Mucosa of descending colon (tissue), 3 donors: ENCODE data around the gene TAAR2. TPM values are rescaled to one million over a fixed set of nuclear protein-coding genes. Genes with fewer than 3 reads are reported as not detected.

ENCODE experiments used
- ATAC-seq: fragments of 200-7000 bp; cut with Tn5 transposase; one replicate; pipeline ENCODE4 v1.9.1; 2020; ENCODE audit warnings: mild to moderate bottlenecking, moderate library complexity
- DNase-seq, 3 donors: peaks; one replicate each; pipeline ENCODE4 v3.0.0-alpha.2; 2020
- H3K36me3 ChIP-seq: fragments of 200-600 bp; one replicate; pipeline ENCODE4 v1.8.0; 2021; ENCODE audit warnings: low read depth, mild to moderate bottlenecking
- H3K4me1 ChIP-seq: fragments of 200-600 bp; one replicate; pipeline ENCODE4 v1.8.0; 2021; ENCODE audit warnings: low read depth, mild to moderate bottlenecking
- H3K4me3 ChIP-seq: fragments of 200-600 bp; one replicate; pipeline ENCODE4 v1.8.0; 2021; ENCODE audit warnings: mild to moderate bottlenecking
- H3K9me3 ChIP-seq: fragments of 200-600 bp; one replicate; pipeline ENCODE4 v1.8.0; 2021; ENCODE audit warnings: mild to moderate bottlenecking
- CTCF ChIP-seq: fragments of 200-600 bp; IDR thresholded peaks from one replicate; pipeline ENCODE4 v1.8.0; 2022; ENCODE audit warnings: antibody characterized with exemption, mild to moderate bottlenecking
- intact Hi-C, 2 donors: fragments of 100-400 bp; cut with DNase I in 1 of 2; cut with micrococcal nuclease in 1 of 2; formaldehyde crosslinking; loops; one replicate each; pipeline versions ENCODE4 v1.11.0 to v1.11.1; 2022; cut with DNase I, micrococcal nuclease
- total RNA-seq, 3 donors: library from RNA; stranded (reverse); fragmentation: NEBNext Ultra II Directional in 2 of 3; extraction: Animal tissue kit (Norgen Biotek cat#: 25700) in 2 of 3; gene quantifications; one replicate each; pipeline versions ENCODE4 v1.2.1 to v1.2.4, GENCODE V29; 2021 to 2023
- donor health status: DM: no; HTN: no; CAD: no; lungs with moderate emphysema.
- donor health status: DM: no; HTN: no; CAD: no.
- donor health status: DM: no; HTN: yes; CAD: no.

TAAR2 gene
- total RNA-seq, 3 donors from 2014 or later = not detected

- ATAC-seq (no peak), DNase-seq (no peak)
- Histone ChIP-seq H3K9me3 (no peaks in the 10 kb centered on the region), H3K4me3 (no peak overlapping the region), H3K4me1 (no peaks in the 10 kb centered on the region), H3K36me3 (no peaks in the 10 kb centered on the region)
- intact Hi-C loops = no loop called here
- no peak for TF ChIP-seq CTCF
These were observed 52.3 kb downstream of the TAAR2 start for GRCh38 chr6:132571774-132572173.

GRCh38 chr6:132570221-132570777 lies 53.8 kb downstream of the TAAR2 start, which contains the start of gene TAAR6:
Gene TAAR6 (plus strand): TSS chr6:132570322. CDS start chr6:132570322, 0 bp downstream.
- Histone ChIP-seq H3K36me3 (no peaks in the 10 kb centered on the region), H3K9me3 (no peaks in the 10 kb centered on the region), H3K4me3 (no peak within 1 kb of the TSS), H3K4me1 (no peaks in the 10 kb centered on the region)
- DNase-seq (no peak), ATAC-seq (no peak)
- no peak for TF ChIP-seq CTCF
- intact Hi-C loops = no loop called here

- Histone ChIP-seq H3K36me3 (no peaks in the 10 kb centered on the region), H3K4me1 (no peaks in the 10 kb centered on the region), H3K9me3 (no peaks in the 10 kb centered on the region), H3K4me3 (no peak overlapping the region)
- no peak for TF ChIP-seq CTCF
- ATAC-seq (no peak), DNase-seq (no peak)
- intact Hi-C loops = no loop called here
These were observed 54.9 kb downstream of the TAAR2 start for GRCh38 chr6:132569170-132569569.

- intact Hi-C loops = no loop called here
- Histone ChIP-seq H3K36me3 (no peaks in the 10 kb centered on the region), H3K4me3 (no peak overlapping the region), H3K4me1 (no peaks in the 10 kb centered on the region), H3K9me3 (no peaks in the 10 kb centered on the region)
- no peak for ATAC-seq
- TF ChIP-seq CTCF = no peak
- DNase-seq = no peak
These were observed 55.5 kb downstream of the TAAR2 start for GRCh38 chr6:132568611-132569010.

- ATAC-seq = no peak
- DNase-seq = no peak
- no peak for TF ChIP-seq CTCF
- intact Hi-C loops = no loop called here
- Histone ChIP-seq H3K36me3 (no peaks in the 10 kb centered on the region), H3K4me1 (no peaks in the 10 kb centered on the region), H3K4me3 (no peak overlapping the region), H3K9me3 (no peaks in the 10 kb centered on the region)
These were observed 56.5 kb downstream of the TAAR2 start for GRCh38 chr6:132567566-132567965.

Other genes starting within 250 kb of the TAAR2 start
- 10 to 100 TPM in 1 of 3 donors, 1 to 10 TPM in 2; 1.7 to 14.8 (median 2.4) TPM for gene MOXD1, start 222.8 kb downstream of the TAAR2 start, total RNA-seq
- gene STX7, start 111.2 kb downstream of the TAAR2 start, total RNA-seq = 10 to 100 TPM; 51.9 to 66.9 (median 63.2) TPM
- not detected for gene TAAR9, start 86.0 kb downstream of the TAAR2 start, total RNA-seq
- not detected for gene TAAR8, start 71.6 kb downstream of the TAAR2 start, total RNA-seq
- gene TAAR6, start 54.0 kb downstream of the TAAR2 start, total RNA-seq = not detected
- not detected for gene TAAR5, start 34.5 kb downstream of the TAAR2 start, total RNA-seq
- gene TAAR1, start 34.9 kb upstream of the TAAR2 start, total RNA-seq = not detected
- gene VNN1, start 89.8 kb upstream of the TAAR2 start, total RNA-seq = 1 to 10 TPM in 1 of 3 donors, under 1 TPM in 2; 0.55 to 2.3 (median 0.82) TPM
- gene VNN2, start 133.6 kb upstream of the TAAR2 start, total RNA-seq = 1 to 10 TPM in 2 of 3 donors, under 1 TPM in 1; 0.20 to 2.3 (median 1.6) TPM
- 10 to 100 TPM; 11.0 to 15.4 (median 11.9) TPM for gene SLC18B1, start 174.4 kb upstream of the TAAR2 start, total RNA-seq
- gene RPS12, start 190.3 kb upstream of the TAAR2 start, total RNA-seq = 100 to 1,000 TPM; 717 to 844 (median 797) TPM